ENCODE data around the gene SLC41A3.
"Not testable (repeated sequence)": the region's sequence is repeated elsewhere in the genome, so short reads cannot be mapped to it uniquely, and the experiment has no call there.

Gene SLC41A3

GRCh38 chr3:125975245-125976002 is 108.5 kb downstream of the SLC41A3 start:
- not testable (repeated sequence) for DNase-seq

GRCh38 chr3:125971997-125972944 is 111.7 kb downstream of the SLC41A3 start:
- DNase-seq: peak; percentile 75

- DNase-seq: not testable (repeated sequence)
Measured at GRCh38 chr3:125968701-125969592, 115.0 kb downstream of the SLC41A3 start, which contains the start of gene ROPN1B. ROPN1B (plus strand) TSS chr3:125969178; CDS start chr3:125972055, 2,877 bp downstream.

- DNase-seq: not testable (repeated sequence)
Measured at GRCh38 chr3:125968121-125968520, 115.8 kb downstream of the SLC41A3 start.

- peak; percentile 74 for DNase-seq
Measured at GRCh38 chr3:125967156-125967555, 116.8 kb downstream of the SLC41A3 start.

GRCh38 chr3:125965505-125965904 is 118.4 kb downstream of the SLC41A3 start:
- DNase-seq: no peak

GRCh38 chr3:125963834-125964233 is 120.1 kb downstream of the SLC41A3 start:
- not testable (repeated sequence) for DNase-seq

- DNase-seq: no peak
Measured at GRCh38 chr3:125961289-125961589, 122.7 kb downstream of the SLC41A3 start.

GRCh38 chr3:125960456-125961288 is 123.3 kb downstream of the SLC41A3 start:
- DNase-seq: no peak

GRCh38 chr3:125960066-125960424 is 123.9 kb downstream of the SLC41A3 start:
- no peak for DNase-seq

GRCh38 chr3:125959317-125960065 is 124.4 kb downstream of the SLC41A3 start:
- no peak for DNase-seq

GRCh38 chr3:125958511-125959316 is 125.2 kb downstream of the SLC41A3 start:
- no peak for DNase-seq

GRCh38 chr3:125957674-125958510 is 126.0 kb downstream of the SLC41A3 start:
- DNase-seq: no peak

GRCh38 chr3:125957020-125957419 is 126.9 kb downstream of the SLC41A3 start:
- DNase-seq: not testable (repeated sequence)
